Parathyroid adenoma (tissue), 2 donors: ENCODE results near the gene DNAI1.

Experiments used
- H2AFZ ChIP-seq: fragments of 300-600 bp; sonication (generic); one replicate; pipeline ENCODE4 v1.7.0; 2017; ENCODE audit warnings: antibody characterized with exemption, mild to moderate bottlenecking
- H3K27ac ChIP-seq: fragments of 300-600 bp; sonication (generic); one replicate; pipeline ENCODE4 v1.7.0; 2017
- H3K27me3 ChIP-seq: fragments of 300-600 bp; sonication (generic); one replicate; pipeline ENCODE4 v1.7.0; 2017; ENCODE audit warnings: low read length; ENCODE audit not compliant: control insufficient read depth, insufficient read depth
- H3K36me3 ChIP-seq: fragments of 300-600 bp; sonication (generic); one replicate; pipeline ENCODE4 v1.7.0; 2017; ENCODE audit warnings: low read length; ENCODE audit not compliant: control insufficient read depth, insufficient read depth
- H3K4me1 ChIP-seq: fragments of 300-600 bp; sonication (generic); one replicate; pipeline ENCODE4 v1.7.0; 2017; ENCODE audit warnings: control low read depth
- H3K4me2 ChIP-seq: fragments of 300-600 bp; sonication (generic); one replicate; pipeline ENCODE4 v1.7.0; 2017; ENCODE audit warnings: low read length
- H3K4me3 ChIP-seq: fragments of 300-600 bp; sonication (generic); one replicate; pipeline ENCODE4 v1.7.0; 2017; ENCODE audit warnings: low read depth, low read length
- H3K79me2 ChIP-seq: fragments of 300-600 bp; sonication (generic); one replicate; pipeline ENCODE4 v1.7.0; 2017; ENCODE audit warnings: control low read depth
- H3K9ac ChIP-seq: fragments of 300-600 bp; sonication (generic); one replicate; pipeline ENCODE4 v1.7.0; 2017; ENCODE audit warnings: mild to moderate bottlenecking
- H3K9me3 ChIP-seq: fragments of 300-600 bp; sonication (generic); one replicate; pipeline ENCODE4 v1.7.0; 2017; ENCODE audit warnings: low read length; ENCODE audit not compliant: control insufficient read depth
- TF ChIP-seq, protein P1 (sequence below): fragments of 300-600 bp; sonication (generic); IDR thresholded peaks from one replicate; pipeline ENCODE4 v1.7.0; 2017; ENCODE audit warnings: antibody characterized with exemption, mild to moderate bottlenecking
- donor health status: primary hyperparathyroidism.

DNAI1 gene

DNA sequence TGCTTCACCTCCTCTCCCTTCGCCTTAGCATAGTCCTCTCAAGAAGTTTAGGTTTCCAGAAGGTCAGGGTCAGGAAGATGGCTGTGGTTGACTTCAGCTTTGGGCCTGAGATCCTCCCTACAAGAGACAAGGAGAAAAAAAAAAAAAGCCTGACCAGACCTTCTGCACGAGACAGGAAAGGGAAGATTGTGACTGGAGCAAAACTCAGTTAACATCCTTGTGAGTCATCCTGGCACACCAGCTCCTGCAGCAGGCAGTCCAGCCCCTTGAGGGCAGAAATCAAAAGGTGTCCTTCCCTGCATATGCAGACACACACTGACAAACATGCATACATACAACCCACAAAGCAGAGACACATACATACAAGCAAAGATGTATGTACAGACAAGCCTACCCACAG is 82.2 kb downstream of the DNAI1 start:
- H3K36me3 ChIP-seq: no peaks in the 10 kb centered on the region
- no peaks in the 10 kb centered on the region for H3K27me3 ChIP-seq
- no peaks in the 10 kb centered on the region for H3K79me2 ChIP-seq
- H2AFZ ChIP-seq: no peak overlapping the region
- TF ChIP-seq, protein P1, sequence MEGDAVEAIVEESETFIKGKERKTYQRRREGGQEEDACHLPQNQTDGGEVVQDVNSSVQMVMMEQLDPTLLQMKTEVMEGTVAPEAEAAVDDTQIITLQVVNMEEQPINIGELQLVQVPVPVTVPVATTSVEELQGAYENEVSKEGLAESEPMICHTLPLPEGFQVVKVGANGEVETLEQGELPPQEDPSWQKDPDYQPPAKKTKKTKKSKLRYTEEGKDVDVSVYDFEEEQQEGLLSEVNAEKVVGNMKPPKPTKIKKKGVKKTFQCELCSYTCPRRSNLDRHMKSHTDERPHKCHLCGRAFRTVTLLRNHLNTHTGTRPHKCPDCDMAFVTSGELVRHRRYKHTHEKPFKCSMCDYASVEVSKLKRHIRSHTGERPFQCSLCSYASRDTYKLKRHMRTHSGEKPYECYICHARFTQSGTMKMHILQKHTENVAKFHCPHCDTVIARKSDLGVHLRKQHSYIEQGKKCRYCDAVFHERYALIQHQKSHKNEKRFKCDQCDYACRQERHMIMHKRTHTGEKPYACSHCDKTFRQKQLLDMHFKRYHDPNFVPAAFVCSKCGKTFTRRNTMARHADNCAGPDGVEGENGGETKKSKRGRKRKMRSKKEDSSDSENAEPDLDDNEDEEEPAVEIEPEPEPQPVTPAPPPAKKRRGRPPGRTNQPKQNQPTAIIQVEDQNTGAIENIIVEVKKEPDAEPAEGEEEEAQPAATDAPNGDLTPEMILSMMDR: no peak
- H3K4me2 ChIP-seq: no peak overlapping the region
- no peak overlapping the region for H3K4me3 ChIP-seq
- no peak overlapping the region for H3K9ac ChIP-seq
- no peaks in the 10 kb centered on the region for H3K4me1 ChIP-seq
- no peak overlapping the region for H3K27ac ChIP-seq
- no peaks in the 10 kb centered on the region for H3K9me3 ChIP-seq

DNA sequence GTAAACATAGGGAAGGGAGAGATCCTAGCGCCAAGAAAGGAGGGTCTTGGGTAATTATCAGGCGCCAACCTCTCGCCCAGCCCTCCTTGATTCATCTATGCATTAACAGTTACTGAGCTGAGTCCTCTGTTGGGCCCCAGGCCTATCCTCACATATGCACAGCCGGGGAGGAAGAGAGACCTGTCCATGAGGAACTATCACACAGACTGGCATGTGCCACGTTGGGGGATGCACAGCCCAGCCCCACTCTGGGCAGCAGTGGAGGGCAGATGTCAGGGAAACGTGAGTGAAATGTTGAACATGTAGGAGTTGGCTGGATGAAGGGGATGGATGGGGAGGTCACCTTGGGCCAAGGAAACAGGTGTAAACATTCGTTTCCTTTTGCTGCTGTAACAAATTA is 82.9 kb downstream of the DNAI1 start:
- Histone ChIP-seq H3K9me3 (no peaks in the 10 kb centered on the region), H2AFZ (no peak overlapping the region), H3K27ac (no peak overlapping the region), H3K9ac (no peak overlapping the region), H3K79me2 (no peaks in the 10 kb centered on the region), H3K27me3 (no peaks in the 10 kb centered on the region), H3K36me3 (no peaks in the 10 kb centered on the region), H3K4me1 (no peaks in the 10 kb centered on the region), H3K4me2 (no peak overlapping the region), H3K4me3 (no peak overlapping the region)
- TF ChIP-seq, protein P1: no peak

DNA sequence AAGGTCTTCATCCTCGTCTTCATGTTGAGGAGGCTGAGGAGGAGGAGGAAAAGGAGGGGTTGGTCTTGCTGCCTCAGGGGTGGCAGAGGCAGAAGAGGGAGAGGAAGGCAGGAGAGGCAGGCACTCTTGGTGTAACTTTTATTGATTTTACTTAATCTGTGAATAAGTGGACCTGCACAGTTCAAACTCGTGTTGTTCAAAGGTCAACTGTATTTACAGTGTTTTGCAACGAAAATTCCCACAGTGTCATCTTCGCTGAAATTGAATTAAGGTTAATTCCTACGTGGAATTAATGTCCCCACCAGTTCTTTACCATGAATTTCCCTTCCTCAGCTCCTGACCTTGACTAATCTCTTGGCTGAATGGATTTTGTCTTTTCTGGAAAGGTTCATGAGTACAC is 85.4 kb downstream of the DNAI1 start:
- Histone ChIP-seq H3K4me2 (no peak overlapping the region), H2AFZ (no peak overlapping the region), H3K4me1 (no peaks in the 10 kb centered on the region), H3K27ac (no peak overlapping the region), H3K79me2 (no peaks in the 10 kb centered on the region), H3K27me3 (no peaks in the 10 kb centered on the region), H3K9ac (no peak overlapping the region), H3K9me3 (no peaks in the 10 kb centered on the region), H3K36me3 (no peaks in the 10 kb centered on the region), H3K4me3 (no peak overlapping the region)
- TF ChIP-seq, protein P1: no peak

DNA sequence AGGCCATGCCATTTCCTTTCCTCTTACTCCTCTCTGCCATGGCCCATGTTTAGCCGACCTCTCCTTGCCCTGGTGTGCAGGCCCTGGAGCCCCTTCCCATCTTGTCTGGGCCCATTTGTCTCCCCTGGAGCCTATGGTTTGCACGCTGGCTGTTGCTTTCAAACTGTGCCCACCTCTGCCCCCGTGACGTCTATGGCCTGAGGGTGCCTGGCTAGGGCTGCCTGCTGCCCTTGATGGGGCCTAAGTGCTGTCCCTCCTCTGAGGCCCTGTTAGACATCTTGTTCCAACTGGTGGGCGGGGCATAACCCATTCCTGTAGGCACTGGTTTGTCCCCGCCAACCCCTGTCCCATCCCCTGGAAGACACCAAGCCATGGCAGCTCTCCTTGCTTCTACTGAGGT is 86.9 kb downstream of the DNAI1 start:
- Histone ChIP-seq H3K27me3 (no peaks in the 10 kb centered on the region), H3K4me2 (no peak overlapping the region), H3K36me3 (no peaks in the 10 kb centered on the region), H2AFZ (no peak overlapping the region), H3K9me3 (no peaks in the 10 kb centered on the region), H3K4me3 (no peak overlapping the region), H3K79me2 (no peaks in the 10 kb centered on the region), H3K27ac (no peak overlapping the region), H3K9ac (no peak overlapping the region), H3K4me1 (no peaks in the 10 kb centered on the region)
- TF ChIP-seq, protein P1: no peak

DNA sequence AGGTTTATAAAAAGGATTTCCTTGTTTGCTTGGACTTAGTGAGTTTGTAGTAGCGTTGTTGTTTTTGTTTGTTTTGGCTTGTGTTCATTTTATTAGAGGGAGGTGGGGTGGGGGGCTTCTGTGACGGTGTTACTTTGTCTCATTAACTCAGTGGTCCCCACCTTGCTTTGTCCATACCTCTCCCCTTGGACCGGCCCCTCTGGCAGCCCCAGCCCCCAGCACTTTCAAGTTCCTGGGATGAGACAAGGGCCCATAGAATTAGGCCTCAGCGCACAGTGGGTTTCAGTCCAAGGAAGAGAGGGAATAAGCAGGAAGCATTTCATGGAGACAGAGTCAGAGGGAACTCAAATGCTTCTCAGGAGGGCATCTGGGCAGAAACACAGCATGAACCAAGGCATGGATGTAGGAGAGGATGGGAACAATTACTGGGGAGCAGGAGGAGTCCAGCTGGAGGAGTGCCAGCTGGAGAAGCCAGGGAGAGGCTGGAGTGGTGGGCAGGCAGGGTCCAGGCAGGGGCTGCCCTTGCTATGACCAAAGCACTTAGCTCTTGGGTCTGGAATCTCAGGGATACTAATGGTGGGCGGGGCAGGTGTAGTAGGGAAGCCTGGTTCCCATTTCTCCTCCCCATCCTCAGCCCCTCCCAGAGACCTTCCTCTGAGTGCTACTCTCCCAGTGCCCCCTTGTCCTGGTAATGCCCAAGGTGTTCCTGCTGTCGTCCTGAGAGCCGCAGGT is 87.7 kb downstream of the DNAI1 start:
- Histone ChIP-seq H3K9ac (no peak overlapping the region), H3K27ac (no peak overlapping the region)

More for the DNA sequence above, 87.7 kb downstream of the DNAI1 start:
- Histone ChIP-seq H3K36me3 (no peaks in the 10 kb centered on the region), H3K4me1 (no peaks in the 10 kb centered on the region), H3K79me2 (no peaks in the 10 kb centered on the region), H3K27me3 (no peaks in the 10 kb centered on the region), H3K9me3 (no peaks in the 10 kb centered on the region), H2AFZ (no peak overlapping the region), H3K4me3 (no peak overlapping the region), H3K4me2 (no peak overlapping the region)
- TF ChIP-seq, protein P1: no peak
